K562 (cell line): ENCODE data around the gene WDR64. TPM values are rescaled to one million over a fixed set of nuclear protein-coding genes. Genes with fewer than 3 reads are reported as not detected.

Experiments used
- ARID4B ChIP-seq: sonication (generic); formaldehyde crosslinking; IDR thresholded peaks from 2 replicates; pipeline ENCODE4 v1.8.0; 2022; ENCODE audit warnings: mild to moderate bottlenecking, missing genetic modification reagents
- ATF3 ChIP-seq, 2 experiments: fragments of 450-650 bp in 1 of 2; sonication (generic) in 1 of 2; formaldehyde crosslinking in 1 of 2; IDR thresholded peaks in 1 of 2; conservative IDR thresholded peaks in 1 of 2; 2 replicates each; pipeline versions ENCODE4 v1.6.1 to v1.8.1; 2016 to 2023; ENCODE audit warnings: mild to moderate bottlenecking in 2 of 2, moderate library complexity in 2 of 2, inconsistent platforms in 1 of 2, missing genetic modification reagents in 1 of 2
- BCOR ChIP-seq: fragments of 450-650 bp; IDR thresholded peaks from 2 replicates; pipeline ENCODE4 v1.6.1; 2016
- FOXJ2 ChIP-seq: fragments of 200-800 bp; sonication (Bioruptor generic); IDR thresholded peaks from 2 replicates; pipeline ENCODE4 v1.6.1; 2016; ENCODE audit warnings: missing genetic modification characterization, missing compliant biosample characterization
- FOXK1 ChIP-seq: sonication (generic); formaldehyde crosslinking; IDR thresholded peaks from 2 replicates; pipeline ENCODE4 v1.8.0; 2022; ENCODE audit warnings: missing genetic modification reagents, mild to moderate bottlenecking, borderline replicate concordance
- KDM4B ChIP-seq, 2 experiments: fragments of 450-650 bp in 1 of 2; sonication (generic) in 1 of 2; IDR thresholded peaks; 2 replicates each; pipeline ENCODE4 v1.6.1; 2016 to 2017; ENCODE audit warnings: borderline replicate concordance in 2 of 2, antibody characterized with exemption in 1 of 2, low read depth in 1 of 2, mild to moderate bottlenecking in 1 of 2
- MED1 ChIP-seq: sonication (generic); formaldehyde crosslinking; IDR thresholded peaks from 2 replicates; pipeline ENCODE4 v1.8.1; 2023; ENCODE audit warnings: missing genetic modification reagents, borderline replicate concordance
- PML ChIP-seq: IDR thresholded peaks from 2 replicates; pipeline ENCODE4 v1.6.1; 2012; ENCODE audit warnings: low read length, inconsistent platforms
- PPARD ChIP-seq: fragments of 250-450 bp; sonication (Bioruptor Pico); IDR thresholded peaks from 2 replicates; pipeline ENCODE4 v1.8.0; 2022; ENCODE audit warnings: inconsistent platforms, mild to moderate bottlenecking, moderate library complexity
- RNF2 ChIP-seq: sonication (generic); IDR thresholded peaks from 2 replicates; pipeline ENCODE4 v1.6.1; 2016
- SMARCA5 ChIP-seq: fragments of 450-650 bp; IDR thresholded peaks from 2 replicates; pipeline ENCODE4 v1.6.1; 2016
- THRAP3 ChIP-seq: fragments of 450-650 bp; IDR thresholded peaks from 2 replicates; pipeline ENCODE4 v1.6.1; 2016; ENCODE audit warnings: mild to moderate bottlenecking, inconsistent platforms, borderline replicate concordance
- TSHZ1 ChIP-seq: fragments of 250-450 bp; sonication (Bioruptor Pico); IDR thresholded peaks from 2 replicates; pipeline ENCODE4 v1.4.0; 2020; ENCODE audit warnings: mild to moderate bottlenecking, moderate library complexity
- ZBTB43 ChIP-seq: sonication (generic); formaldehyde crosslinking; IDR thresholded peaks from 2 replicates; pipeline ENCODE4 v1.8.0; 2023; ENCODE audit warnings: mild to moderate bottlenecking, missing genetic modification reagents
- ZNF124 ChIP-seq: sonication (generic); formaldehyde crosslinking; IDR thresholded peaks from 2 replicates; pipeline ENCODE4 v1.8.1; 2022; ENCODE audit warnings: missing genetic modification reagents
- ZNF583 ChIP-seq: fragments of 250-450 bp; sonication (Bioruptor Pico); IDR thresholded peaks from 2 replicates; pipeline ENCODE4 v1.4.0; 2020
- ZNF778 ChIP-seq: fragments of 450-650 bp; formaldehyde crosslinking; IDR thresholded peaks from 2 replicates; pipeline ENCODE4 v1.4.0; 2020; ENCODE audit warnings: mild to moderate bottlenecking, moderate library complexity
- polyA plus RNA-seq, 8 experiments: library from polyadenylated mRNA; depleted of rRNA in 4 of 8; stranded (reverse) in 5 of 8; unstranded in 3 of 8; fragments of >200 nt; fragmentation: Nextera tagmentation in 2 of 8; fragmentation: Illumina TruSeq in 1 of 8; extraction: Ambion mirVana in 2 of 8; extraction: Trizol in 1 of 8; gene quantifications; 2 replicates each; pipeline versions ENCODE4 v1.2.1 to v1.2.3, GENCODE V29; 2011 to 2014; ENCODE audit warnings: inconsistent platforms in 1 of 8, missing spikeins in 1 of 8
- total RNA-seq, 7 experiments: library from RNA; depleted of rRNA in 6 of 7; stranded (reverse); fragments of >200 nt in 6 of 7; fragmentation: Illumina TruSeq in 2 of 7; extraction: Trizol in 2 of 7; gene quantifications; 2 replicates each; pipeline versions ENCODE4 v1.2.1 to v1.2.3, GENCODE V29; 2011 to 2021; ENCODE audit warnings: low replicate concordance in 1 of 7

The WDR64 gene
- total and polyA plus RNA-seq, 9 of the 15 experiments (the other 6 are each of a cell fraction or from before 2014, with no cell fraction given), result 0.06 to 0.29 (median 0.19) TPM; not detected in 5

GRCh38 chr1:241847796-241848685 lies 196.0 kb downstream of the WDR64 start, which contains the start of gene EXO1 (continued):
- TF ChIP-seq ARID4B (CRISPR knock-in tag), result peak; percentile 99
- peak; percentile 92 for TF ChIP-seq FOXJ2
- no peak for TF ChIP-seq BCOR
- peak; percentile 87 for TF ChIP-seq ZBTB43
- TF ChIP-seq RNF2, result no peak; the same call in 1 of the 2 replicates
- no peak for TF ChIP-seq ZNF778
- peak; percentile 31; the same call in 1 of the 2 replicates for TF ChIP-seq ZNF583
- peak; percentile 87; the same call in 1 of the 2 replicates for TF ChIP-seq FOXK1 (CRISPR knock-in tag)
- TF ChIP-seq TSHZ1 (CRISPR knock-in tag), result no peak
- TF ChIP-seq MED1 (CRISPR knock-in tag), result no peak
- peak in 1 of 2 experiments; percentile 67; a peak in 1 of 4 replicates for TF ChIP-seq KDM4B (IDR thresholded peaks at IDR 0.05; ENCODE audit: borderline replicate concordance in 2 of 2, low read depth in 1 of 2)
- peak; percentile 46; the same call in 1 of the 2 replicates for TF ChIP-seq PML
- no peak for TF ChIP-seq ZNF124 (CRISPR knock-in tag)
- TF ChIP-seq SMARCA5, result no peak
- TF ChIP-seq THRAP3, result no peak
- no peak for TF ChIP-seq PPARD
- peak; percentile 75 for TF ChIP-seq ATF3 (IDR thresholded peaks at IDR 0.05)
- peak; percentile 85 for TF ChIP-seq ATF3 (CRISPR knock-in tag; conservative IDR thresholded peaks at IDR 0.05)
